ENCODE data around the gene SF3B5. TPM values are rescaled to one million over a fixed set of nuclear protein-coding genes. Genes with fewer than 3 reads are reported as not detected.

SF3B5 gene
- total and polyA plus RNA-seq, 9 of the 15 experiments (the other 6 are each of a cell fraction or from before 2014, with no cell fraction given): 238 to 1,211 (median 407) TPM

GRCh38 chr6:144064402-144065212, 30.8 kb downstream of the SF3B5 start (continued):
- TF ChIP-seq, protein P1, sequence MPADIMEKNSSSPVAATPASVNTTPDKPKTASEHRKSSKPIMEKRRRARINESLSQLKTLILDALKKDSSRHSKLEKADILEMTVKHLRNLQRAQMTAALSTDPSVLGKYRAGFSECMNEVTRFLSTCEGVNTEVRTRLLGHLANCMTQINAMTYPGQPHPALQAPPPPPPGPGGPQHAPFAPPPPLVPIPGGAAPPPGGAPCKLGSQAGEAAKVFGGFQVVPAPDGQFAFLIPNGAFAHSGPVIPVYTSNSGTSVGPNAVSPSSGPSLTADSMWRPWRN (IDR thresholded peaks at IDR 0.05; ENCODE audit: low read depth): no peak
- TF ChIP-seq BRCA1 (IDR thresholded peaks at IDR 0.05): no peak
- TF ChIP-seq BRCA1 (CRISPR knock-in tag; IDR thresholded peaks at IDR 0.05): 0 out of 2 replicates have a peak, but pooled peaks have one; percentile 52
- no peak for TF ChIP-seq EHMT2 (IDR thresholded peaks at IDR 0.05)
- peak; percentile 90; the same call in 1 of the 2 replicates for TF ChIP-seq ZC3H4 (CRISPR knock-in tag; IDR thresholded peaks at IDR 0.05; ENCODE audit: borderline replicate concordance)
- TF ChIP-seq NKRF (IDR thresholded peaks at IDR 0.05; ENCODE audit: borderline replicate concordance): no peak
- TF ChIP-seq ZNF668 (CRISPR knock-in tag; IDR thresholded peaks at IDR 0.05): no peak
- no peak for TF ChIP-seq HNRNPH1 (optimal IDR thresholded peaks at IDR 0.05; ENCODE audit: low read depth, low read length)
- no peak for TF ChIP-seq ATF2 (CRISPR knock-in tag; IDR thresholded peaks at IDR 0.05)
- no peak for TF ChIP-seq ZNF584 (CRISPR knock-in tag; IDR thresholded peaks at IDR 0.05; ENCODE audit: low read depth)
- no peak for TF ChIP-seq GATAD2B (IDR thresholded peaks at IDR 0.05; ENCODE audit: borderline replicate concordance)
- no peak for TF ChIP-seq HOMEZ (CRISPR knock-in tag; IDR thresholded peaks at IDR 0.05)
- TF ChIP-seq SRF (CRISPR knock-in tag; IDR thresholded peaks at IDR 0.05): no peak
- no peak for TF ChIP-seq ZNF184 (CRISPR knock-in tag; IDR thresholded peaks at IDR 0.05)
- no peak for TF ChIP-seq ATF1 (CRISPR knock-in tag; IDR thresholded peaks at IDR 0.05)
- TF ChIP-seq ATF1 (tag; IDR thresholded peaks at IDR 0.05): no peak
- no peak for TF ChIP-seq ZKSCAN1 (IDR thresholded peaks at IDR 0.05; ENCODE audit: low read depth, low read length)
- TF ChIP-seq, protein P2, sequence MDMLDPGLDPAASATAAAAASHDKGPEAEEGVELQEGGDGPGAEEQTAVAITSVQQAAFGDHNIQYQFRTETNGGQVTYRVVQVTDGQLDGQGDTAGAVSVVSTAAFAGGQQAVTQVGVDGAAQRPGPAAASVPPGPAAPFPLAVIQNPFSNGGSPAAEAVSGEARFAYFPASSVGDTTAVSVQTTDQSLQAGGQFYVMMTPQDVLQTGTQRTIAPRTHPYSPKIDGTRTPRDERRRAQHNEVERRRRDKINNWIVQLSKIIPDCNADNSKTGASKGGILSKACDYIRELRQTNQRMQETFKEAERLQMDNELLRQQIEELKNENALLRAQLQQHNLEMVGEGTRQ (CRISPR knock-in tag; IDR thresholded peaks at IDR 0.05): no peak
- no peak for TF ChIP-seq XRCC3 (IDR thresholded peaks at IDR 0.05)
- TF ChIP-seq TAF1 (IDR thresholded peaks at IDR 0.05; ENCODE audit: control insufficient read depth, extremely low read depth, insufficient read depth, low read length, severe bottlenecking): no peak
- no peak for TF ChIP-seq CXXC5 (CRISPR knock-in tag; IDR thresholded peaks at IDR 0.05)
